K562 (cell line): ENCODE measurements around the gene ELOVL5. TPM values are rescaled to one million over a fixed set of nuclear protein-coding genes. Genes with fewer than 3 reads are reported as not detected.

ENCODE experiments used
- ATF1 ChIP-seq, 2 experiments: fragments of 450-650 bp in 1 of 2; IDR thresholded peaks; 2 replicates each; pipeline ENCODE4 v1.6.1; 2016; ENCODE audit warnings: missing compliant biosample characterization in 1 of 2, missing genetic modification characterization in 1 of 2
- E2F1 ChIP-seq: sonication (generic); formaldehyde crosslinking; IDR thresholded peaks from 2 replicates; pipeline ENCODE4 v1.8.1; 2023; ENCODE audit warnings: mild to moderate bottlenecking, missing genetic modification reagents, moderate library complexity
- ELK3 ChIP-seq: fragments of 450-650 bp; formaldehyde crosslinking; IDR thresholded peaks from 2 replicates; pipeline ENCODE4 v1.4.0; 2020; ENCODE audit warnings: mild to moderate bottlenecking
- GTF2B ChIP-seq: IDR thresholded peaks from 2 replicates; pipeline ENCODE4 v1.6.1; 2011; ENCODE audit not compliant: insufficient read length; ENCODE audit errors: extremely low read depth
- IRF2 ChIP-seq: sonication (generic); formaldehyde crosslinking; IDR thresholded peaks from 2 replicates; pipeline ENCODE4 v1.8.1; 2022; ENCODE audit warnings: mild to moderate bottlenecking, missing genetic modification reagents
- MTA3 ChIP-seq: fragments of 450-650 bp; formaldehyde crosslinking; IDR thresholded peaks from 2 replicates; pipeline ENCODE4 v1.6.1; 2017; ENCODE audit warnings: mild to moderate bottlenecking, borderline replicate concordance
- NELFE ChIP-seq: IDR thresholded peaks from 2 replicates; pipeline ENCODE4 v1.6.1; 2011; ENCODE audit warnings: mild to moderate bottlenecking; ENCODE audit not compliant: insufficient read depth, insufficient read length
- NR1H2 ChIP-seq: sonication (generic); formaldehyde crosslinking; IDR thresholded peaks from 2 replicates; pipeline ENCODE4 v1.4.0; 2020; ENCODE audit warnings: mild to moderate bottlenecking, missing genetic modification reagents
- NUFIP1 ChIP-seq: fragments of 450-650 bp; IDR thresholded peaks from 2 replicates; pipeline ENCODE4 v1.6.1; 2018; ENCODE audit not compliant: partially characterized antibody
- PHF21A ChIP-seq: fragments of 450-650 bp; IDR thresholded peaks from 2 replicates; pipeline ENCODE4 v1.6.1; 2017; ENCODE audit warnings: low read depth, borderline replicate concordance
- SAFB2 ChIP-seq: fragments of 200-400 bp; formaldehyde crosslinking; IDR thresholded peaks from 2 replicates; pipeline ENCODE4 v1.6.1; 2018; ENCODE audit warnings: borderline replicate concordance, low read length, low read depth, moderate library complexity; ENCODE audit not compliant: severe bottlenecking
- SIX5 ChIP-seq, 2 experiments: IDR thresholded peaks; 2 replicates each; pipeline ENCODE4 v1.6.1; 2011; ENCODE audit warnings: low read length in 2 of 2, borderline replicate concordance in 1 of 2, low read depth in 1 of 2, mild to moderate bottlenecking in 1 of 2, moderate library complexity in 1 of 2; ENCODE audit not compliant: insufficient read depth in 1 of 2
- TFE3 ChIP-seq: fragments of 450-650 bp; formaldehyde crosslinking; IDR thresholded peaks from 2 replicates; pipeline ENCODE4 v1.4.0; 2020; ENCODE audit warnings: mild to moderate bottlenecking, mixed read lengths
- TSC22D4 ChIP-seq: fragments of 450-650 bp; IDR thresholded peaks from 2 replicates; pipeline ENCODE4 v1.6.1; 2016; ENCODE audit warnings: missing genetic modification characterization, missing biosample characterization, control low read depth
- ZNF717 ChIP-seq: fragments of 250-450 bp; sonication (Bioruptor Pico); IDR thresholded peaks from 2 replicates; pipeline ENCODE4 v1.5.0; 2021
- polyA plus RNA-seq, 8 experiments: library from polyadenylated mRNA; depleted of rRNA in 4 of 8; stranded (reverse) in 5 of 8; unstranded in 3 of 8; fragments of >200 nt; fragmentation: Nextera tagmentation in 2 of 8; fragmentation: Illumina TruSeq in 1 of 8; extraction: Ambion mirVana in 2 of 8; extraction: Trizol in 1 of 8; gene quantifications; 2 replicates each; pipeline versions ENCODE4 v1.2.1 to v1.2.3, GENCODE V29; 2011 to 2014; ENCODE audit warnings: inconsistent platforms in 1 of 8, missing spikeins in 1 of 8
- total RNA-seq, 7 experiments: library from RNA; depleted of rRNA in 6 of 7; stranded (reverse); fragments of >200 nt in 6 of 7; fragmentation: Illumina TruSeq in 2 of 7; extraction: Trizol in 2 of 7; gene quantifications; 2 replicates each; pipeline versions ENCODE4 v1.2.1 to v1.2.3, GENCODE V29; 2011 to 2021; ENCODE audit warnings: low replicate concordance in 1 of 7
- TF ChIP-seq, protein P1 (sequence below): fragments of 250-450 bp; sonication (Bioruptor Pico); IDR thresholded peaks from 2 replicates; pipeline ENCODE4 v1.9.0; 2021; ENCODE audit warnings: mild to moderate bottlenecking
- TF ChIP-seq, protein P2 (sequence below): fragments of 450-650 bp; IDR thresholded peaks from 2 replicates; pipeline ENCODE4 v1.6.1; 2016; ENCODE audit warnings: borderline replicate concordance
- TF ChIP-seq, protein P3 (sequence below): fragments of 200-800 bp; sonication (Bioruptor generic); IDR thresholded peaks from 2 replicates; pipeline ENCODE4 v1.6.1; 2017; ENCODE audit warnings: missing genetic modification characterization, missing compliant biosample characterization

ELOVL5 gene
- total and polyA plus RNA-seq, 9 of the 15 experiments (the other 6 are each of a cell fraction or from before 2014, with no cell fraction given): 70.6 to 245 (median 132) TPM

DNA sequence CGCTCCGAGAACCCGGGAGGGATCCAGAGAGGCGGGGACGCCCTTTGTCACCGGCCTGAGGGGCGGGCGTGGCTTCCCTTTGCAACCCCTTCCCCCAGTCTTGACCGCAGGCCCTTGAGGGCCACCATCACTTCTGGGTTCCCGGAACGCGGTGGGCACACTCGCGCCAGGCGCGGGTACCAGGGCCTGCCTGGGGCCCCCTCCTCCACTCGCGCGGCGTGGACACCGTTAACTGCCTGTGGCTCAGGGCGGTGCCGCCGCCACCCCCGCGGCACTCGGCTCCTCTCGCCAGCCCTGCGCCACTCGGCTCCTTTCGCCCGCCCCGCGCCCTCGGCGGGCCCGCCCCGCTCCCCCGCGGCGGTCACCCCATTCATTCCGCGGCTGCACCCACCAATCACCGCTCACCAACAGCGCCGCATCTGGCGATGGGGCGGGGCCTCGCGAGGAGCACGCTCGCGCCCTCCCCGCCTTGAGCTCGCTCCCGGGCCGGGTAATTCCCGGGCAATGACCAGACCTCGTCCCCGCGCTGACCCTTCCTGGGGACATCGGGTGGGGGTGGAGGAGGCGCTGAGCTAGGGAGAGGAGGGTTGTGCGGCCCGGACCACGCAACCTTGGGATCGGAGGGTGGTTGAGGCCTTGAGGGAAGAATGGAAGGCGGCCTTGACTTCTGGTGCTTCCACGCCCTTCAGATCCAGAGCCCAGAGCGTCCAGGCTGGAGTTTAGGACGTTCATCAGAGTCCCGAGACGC, 10.5 kb upstream of the ELOVL5 start (continued):
- TF ChIP-seq ELK3: no peak
- TF ChIP-seq PHF21A: peak; percentile 77; the same call in 1 of the 2 replicates
- TF ChIP-seq E2F1: peak; percentile 39
- TF ChIP-seq TSC22D4 (tag): no peak
- no peak for TF ChIP-seq IRF2
- peak; percentile 83 for TF ChIP-seq NUFIP1
- TF ChIP-seq, protein P1, sequence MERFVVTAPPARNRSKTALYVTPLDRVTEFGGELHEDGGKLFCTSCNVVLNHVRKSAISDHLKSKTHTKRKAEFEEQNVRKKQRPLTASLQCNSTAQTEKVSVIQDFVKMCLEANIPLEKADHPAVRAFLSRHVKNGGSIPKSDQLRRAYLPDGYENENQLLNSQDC (CRISPR knock-in tag): peak; percentile 35; the same call in 1 of the 2 replicates
- no peak for TF ChIP-seq SAFB2
- no peak for TF ChIP-seq TFE3 (CRISPR knock-in tag)
- peak; percentile 75 for TF ChIP-seq MTA3
- TF ChIP-seq, protein P2, sequence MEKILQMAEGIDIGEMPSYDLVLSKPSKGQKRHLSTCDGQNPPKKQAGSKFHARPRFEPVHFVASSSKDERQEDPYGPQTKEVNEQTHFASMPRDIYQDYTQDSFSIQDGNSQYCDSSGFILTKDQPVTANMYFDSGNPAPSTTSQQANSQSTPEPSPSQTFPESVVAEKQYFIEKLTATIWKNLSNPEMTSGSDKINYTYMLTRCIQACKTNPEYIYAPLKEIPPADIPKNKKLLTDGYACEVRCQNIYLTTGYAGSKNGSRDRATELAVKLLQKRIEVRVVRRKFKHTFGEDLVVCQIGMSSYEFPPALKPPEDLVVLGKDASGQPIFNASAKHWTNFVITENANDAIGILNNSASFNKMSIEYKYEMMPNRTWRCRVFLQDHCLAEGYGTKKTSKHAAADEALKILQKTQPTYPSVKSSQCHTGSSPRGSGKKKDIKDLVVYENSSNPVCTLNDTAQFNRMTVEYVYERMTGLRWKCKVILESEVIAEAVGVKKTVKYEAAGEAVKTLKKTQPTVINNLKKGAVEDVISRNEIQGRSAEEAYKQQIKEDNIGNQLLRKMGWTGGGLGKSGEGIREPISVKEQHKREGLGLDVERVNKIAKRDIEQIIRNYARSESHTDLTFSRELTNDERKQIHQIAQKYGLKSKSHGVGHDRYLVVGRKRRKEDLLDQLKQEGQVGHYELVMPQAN: no peak
- peak; percentile 100 for TF ChIP-seq NR1H2 (CRISPR knock-in tag)
- TF ChIP-seq ATF1 (CRISPR knock-in tag; IDR thresholded peaks at IDR 0.05): no peak
- TF ChIP-seq ATF1 (tag; IDR thresholded peaks at IDR 0.05): peak; percentile 77
- no peak for TF ChIP-seq ZNF717 (CRISPR knock-in tag)
- TF ChIP-seq NELFE: no peak
- no peak for TF ChIP-seq SIX5 (IDR thresholded peaks at IDR 0.05; ENCODE audit: borderline replicate concordance in 1 of 2, insufficient read depth in 1 of 2, low read depth in 1 of 2, low read length in 2 of 2)
- no peak for TF ChIP-seq GTF2B
- TF ChIP-seq, protein P3, sequence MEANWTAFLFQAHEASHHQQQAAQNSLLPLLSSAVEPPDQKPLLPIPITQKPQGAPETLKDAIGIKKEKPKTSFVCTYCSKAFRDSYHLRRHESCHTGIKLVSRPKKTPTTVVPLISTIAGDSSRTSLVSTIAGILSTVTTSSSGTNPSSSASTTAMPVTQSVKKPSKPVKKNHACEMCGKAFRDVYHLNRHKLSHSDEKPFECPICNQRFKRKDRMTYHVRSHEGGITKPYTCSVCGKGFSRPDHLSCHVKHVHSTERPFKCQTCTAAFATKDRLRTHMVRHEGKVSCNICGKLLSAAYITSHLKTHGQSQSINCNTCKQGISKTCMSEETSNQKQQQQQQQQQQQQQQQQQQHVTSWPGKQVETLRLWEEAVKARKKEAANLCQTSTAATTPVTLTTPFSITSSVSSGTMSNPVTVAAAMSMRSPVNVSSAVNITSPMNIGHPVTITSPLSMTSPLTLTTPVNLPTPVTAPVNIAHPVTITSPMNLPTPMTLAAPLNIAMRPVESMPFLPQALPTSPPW: peak; percentile 93
